ENCODE measurements around the gene KRTAP5-6.

Gene KRTAP5-6

DNA sequence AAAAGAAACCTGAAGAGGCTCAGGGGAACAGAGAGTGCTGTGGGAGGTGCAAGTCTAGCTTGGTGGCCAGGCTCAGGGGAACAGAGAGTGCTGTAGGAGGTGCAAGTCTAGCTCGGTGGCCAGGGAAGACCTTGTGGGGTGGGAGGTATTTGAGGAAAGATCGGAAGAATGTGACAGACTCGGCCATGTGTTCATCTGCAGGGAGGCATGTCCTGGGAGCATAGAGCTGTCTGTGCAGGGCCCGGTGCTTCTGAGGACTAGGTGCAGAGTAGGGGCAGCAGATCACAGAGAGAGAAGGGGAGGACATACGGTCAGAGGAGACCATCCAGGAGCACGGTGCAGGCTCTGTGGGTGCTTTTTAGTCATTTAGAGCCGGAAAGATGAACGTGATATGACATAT lies 42.6 kb downstream of the KRTAP5-6 start:
- Histone ChIP-seq H3K4me2 (ENCODE audit: low read depth, low read length, poor library complexity, severe bottlenecking) (no peak overlapping the region), H3K79me2 (ENCODE audit: insufficient read depth, low read length) (no peaks in the 10 kb centered on the region), H4K20me1 (ENCODE audit: insufficient read depth, low read length, poor library complexity, severe bottlenecking) (no peaks in the 10 kb centered on the region), H2AFZ (ENCODE audit: low read length) (no peak overlapping the region), H3K4me1 (ENCODE audit: insufficient read depth, low read length, poor library complexity, severe bottlenecking) (peaks cover 3% of the 10 kb centered on the region), H3F3A (ENCODE audit: low read depth) (no peaks in the 10 kb centered on the region), H3K9me3 (ENCODE audit: insufficient read depth, low read depth, low read length) (peaks cover 6% of the 10 kb centered on the region; the same call in 1 of the 2 replicates), H3K4me3 (ENCODE audit: low read length, poor library complexity, severe bottlenecking) (no peak overlapping the region), H3K36me3 (ENCODE audit: insufficient read depth, low read length) (no peaks in the 10 kb centered on the region), H3K9ac (ENCODE audit: low read depth, low read length, poor library complexity, severe bottlenecking) (no peak overlapping the region), H3K27me3 (ENCODE audit: insufficient read depth, low read length, poor library complexity, severe bottlenecking) (no peaks in the 10 kb centered on the region), H3K9me2 (replicated peaks; ENCODE audit: low read depth, low read length) (no peaks in the 10 kb centered on the region)
- TF ChIP-seq EZH2phosphoT487 (IDR thresholded peaks at IDR 0.05; ENCODE audit: borderline replicate concordance) (no peak), CTCF (conservative IDR thresholded peaks at IDR 0.05; ENCODE audit: low read length) (no peak)

DNA sequence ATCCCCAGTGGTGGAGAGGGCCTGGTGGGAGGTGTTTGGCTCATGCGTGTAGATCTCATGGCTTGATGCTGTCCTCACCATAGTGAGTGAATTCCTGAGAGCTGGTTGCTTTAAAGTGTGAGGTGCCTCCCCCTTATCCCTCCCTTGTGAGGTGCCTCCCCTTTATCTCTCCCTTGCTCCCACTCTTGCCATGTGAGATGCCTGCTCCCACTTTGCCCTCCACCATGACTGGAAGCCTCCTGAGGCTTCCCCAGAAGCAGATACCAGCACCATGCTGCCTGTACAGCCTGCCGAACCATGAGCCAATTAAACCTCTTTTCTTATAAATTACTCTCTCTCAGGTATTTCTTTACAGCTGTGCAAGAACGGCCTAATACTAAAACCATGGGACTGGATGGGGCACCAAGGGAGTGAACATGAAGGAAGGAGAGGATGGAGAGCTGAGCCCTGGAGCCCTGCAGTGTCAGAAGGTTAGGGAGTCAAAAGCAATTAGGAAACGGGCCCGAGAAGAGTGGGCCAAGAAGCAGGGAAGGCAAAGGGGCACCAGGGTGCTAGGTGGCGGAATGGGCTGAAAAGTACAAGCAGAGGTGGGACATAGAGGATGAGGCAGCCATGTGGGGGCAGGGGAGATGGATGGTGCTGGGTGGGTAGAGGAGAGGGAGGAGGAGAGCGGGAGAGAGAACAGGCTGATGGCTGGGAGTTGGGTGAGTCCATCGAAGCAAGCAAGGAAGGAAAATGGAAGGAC lies 44.0 kb downstream of the KRTAP5-6 start:
- TF ChIP-seq EZH2phosphoT487 (IDR thresholded peaks at IDR 0.05; ENCODE audit: borderline replicate concordance) (no peak), CTCF (conservative IDR thresholded peaks at IDR 0.05; ENCODE audit: low read length) (no peak)
- Histone ChIP-seq H3K4me3 (ENCODE audit: low read length, poor library complexity, severe bottlenecking) (no peak overlapping the region), H3F3A (ENCODE audit: low read depth) (no peaks in the 10 kb centered on the region), H3K4me2 (ENCODE audit: low read depth, low read length, poor library complexity, severe bottlenecking) (no peak overlapping the region), H3K9me2 (replicated peaks; ENCODE audit: low read depth, low read length) (no peaks in the 10 kb centered on the region), H3K27me3 (ENCODE audit: insufficient read depth, low read length, poor library complexity, severe bottlenecking) (no peaks in the 10 kb centered on the region), H4K20me1 (ENCODE audit: insufficient read depth, low read length, poor library complexity, severe bottlenecking) (no peaks in the 10 kb centered on the region), H3K79me2 (ENCODE audit: insufficient read depth, low read length) (no peaks in the 10 kb centered on the region), H2AFZ (ENCODE audit: low read length) (no peak overlapping the region), H3K4me1 (ENCODE audit: insufficient read depth, low read length, poor library complexity, severe bottlenecking) (no peaks in the 10 kb centered on the region), H3K9ac (ENCODE audit: low read depth, low read length, poor library complexity, severe bottlenecking) (no peak overlapping the region), H3K9me3 (ENCODE audit: insufficient read depth, low read depth, low read length) (peaks cover 6% of the 10 kb centered on the region; the same call in 1 of the 2 replicates), H3K36me3 (ENCODE audit: insufficient read depth, low read length) (no peaks in the 10 kb centered on the region)

- Histone ChIP-seq H3K27me3 (ENCODE audit: insufficient read depth, low read length, poor library complexity, severe bottlenecking) (no peaks in the 10 kb centered on the region), H3F3A (ENCODE audit: low read depth) (no peaks in the 10 kb centered on the region), H3K4me2 (ENCODE audit: low read depth, low read length, poor library complexity, severe bottlenecking) (no peak overlapping the region), H3K79me2 (ENCODE audit: insufficient read depth, low read length) (no peaks in the 10 kb centered on the region), H3K9ac (ENCODE audit: low read depth, low read length, poor library complexity, severe bottlenecking) (no peak overlapping the region), H3K36me3 (ENCODE audit: insufficient read depth, low read length) (no peaks in the 10 kb centered on the region; the same call in 1 of the 2 replicates), H4K20me1 (ENCODE audit: insufficient read depth, low read length, poor library complexity, severe bottlenecking) (no peaks in the 10 kb centered on the region), H3K4me1 (ENCODE audit: insufficient read depth, low read length, poor library complexity, severe bottlenecking) (no peaks in the 10 kb centered on the region), H3K4me3 (ENCODE audit: low read length, poor library complexity, severe bottlenecking) (no peak overlapping the region), H3K9me2 (replicated peaks; ENCODE audit: low read depth, low read length) (no peaks in the 10 kb centered on the region), H2AFZ (ENCODE audit: low read length) (no peak overlapping the region), H3K9me3 (ENCODE audit: insufficient read depth, low read depth, low read length) (no peaks in the 10 kb centered on the region; the same call in 1 of the 2 replicates)
- TF ChIP-seq CTCF (conservative IDR thresholded peaks at IDR 0.05; ENCODE audit: low read length) (no peak), EZH2phosphoT487 (IDR thresholded peaks at IDR 0.05; ENCODE audit: borderline replicate concordance) (no peak)
These were observed 44.7 kb downstream of the KRTAP5-6 start for GRCh38 chr11:1741741-1742140.
